HG03159 (cell line): ENCODE data around the gene FRK.
"Not testable (repeated sequence)": the region's sequence is repeated elsewhere in the genome, so short reads cannot be mapped to it uniquely, and the experiment has no call there.

Experiments used
- ATAC-seq: cut with Tn5 transposase; IDR thresholded peaks from one replicate; pipeline ENCODE4 v1.9.1; 2021; ENCODE audit warnings: mild to moderate bottlenecking, moderate library complexity; ENCODE audit not compliant: unreplicated experiment

Gene FRK

GRCh38 chr6:116074732-116075390 is 14.2 kb upstream of the FRK start:
- no peak for ATAC-seq

GRCh38 chr6:116073765-116074440 is 13.2 kb upstream of the FRK start:
- ATAC-seq, result no peak

- no peak for ATAC-seq
Measured at GRCh38 chr6:116072368-116072767, 11.7 kb upstream of the FRK start.

GRCh38 chr6:116070616-116071389 is 10.1 kb upstream of the FRK start:
- no peak for ATAC-seq

- no peak for ATAC-seq
Measured at GRCh38 chr6:116070101-116070500, 9.4 kb upstream of the FRK start.

- no peak for ATAC-seq
Measured at GRCh38 chr6:116066789-116067188, 6.1 kb upstream of the FRK start.

GRCh38 chr6:116064666-116065065 is 4.0 kb upstream of the FRK start:
- no peak for ATAC-seq

- no peak for ATAC-seq
Measured at GRCh38 chr6:116062496-116062895, 1.8 kb upstream of the FRK start.

GRCh38 chr6:116059713-116060571 is 749 bp downstream of the FRK start:
- peak; percentile 60 for ATAC-seq

- no peak for ATAC-seq
Measured at GRCh38 chr6:116057766-116058165, 2.9 kb downstream of the FRK start.

- no peak for ATAC-seq
Measured at GRCh38 chr6:116055513-116055912, 5.2 kb downstream of the FRK start.

GRCh38 chr6:116051244-116051643 is 9.4 kb downstream of the FRK start:
- no peak for ATAC-seq

GRCh38 chr6:116050737-116051136 is 10.0 kb downstream of the FRK start:
- no peak for ATAC-seq

- no peak for ATAC-seq
Measured at GRCh38 chr6:116049321-116049720, 11.4 kb downstream of the FRK start.

GRCh38 chr6:116047173-116047933 is 13.3 kb downstream of the FRK start:
- peak; percentile 91 for ATAC-seq

GRCh38 chr6:116046737-116047136 is 14.0 kb downstream of the FRK start:
- ATAC-seq, result no peak

GRCh38 chr6:116046272-116046671 is 14.4 kb downstream of the FRK start:
- ATAC-seq, result not testable (repeated sequence)

GRCh38 chr6:116041934-116042333 is 18.8 kb downstream of the FRK start:
- ATAC-seq, result no peak

GRCh38 chr6:116040993-116041392 is 19.7 kb downstream of the FRK start:
- ATAC-seq, result no peak

GRCh38 chr6:116036885-116037284 is 23.8 kb downstream of the FRK start:
- ATAC-seq, result no peak
